T-helper 17 cell (primary cell): ENCODE results near the gene AAGAB. TPM values are rescaled to one million over a fixed set of nuclear protein-coding genes. Genes with fewer than 3 reads are reported as not detected.
"Not testable (repeated sequence)": the region's sequence is repeated elsewhere in the genome, so short reads cannot be mapped to it uniquely, and the experiment has no call there.

Source experiments
- ATAC-seq: fragments of 150-1000 bp; cut with Tn5 transposase; 2 replicates; pipeline ENCODE4 v1.10.0; 2021; ENCODE audit warnings: mild to moderate bottlenecking, moderate library complexity
- DNase-seq, 3 donors: peaks; one replicate each; pipeline versions ENCODE4 v3.0.0 to v3.0.0-alpha.2; 2020 to 2021
- H3K9me3 ChIP-seq: one replicate; pipeline ENCODE4 v1.7.0; 2013; ENCODE audit warnings: low read length, mild to moderate bottlenecking; ENCODE audit not compliant: control insufficient read depth, poor library complexity, severe bottlenecking
- H3K27ac Mint-ChIP-seq: one replicate; pipeline ENCODE4 v1.8.0; 2022; ENCODE audit warnings: mild to moderate bottlenecking, moderate library complexity, mixed read lengths
- H3K27me3 Mint-ChIP-seq: one replicate; pipeline ENCODE4 v1.8.0; 2022; ENCODE audit warnings: mixed read lengths
- H3K36me3 Mint-ChIP-seq: one replicate; pipeline ENCODE4 v1.8.0; 2022; ENCODE audit warnings: low read depth, mixed read lengths
- H3K4me1 Mint-ChIP-seq: one replicate; pipeline ENCODE4 v1.8.0; 2022; ENCODE audit warnings: mild to moderate bottlenecking, mixed read lengths
- H3K4me3 Mint-ChIP-seq: one replicate; pipeline ENCODE4 v1.8.0; 2022; ENCODE audit warnings: mild to moderate bottlenecking, moderate library complexity, mixed read lengths
- total RNA-seq, 4 donors: library from RNA in 2 of 4; stranded (reverse) in 2 of 4; gene quantifications; one replicate each; pipeline ENCODE4 v1.2.3 and lab custom pipeline; 2022 to 2026

AAGAB gene
- 10 to 100 TPM; 29.0 to 30.6 TPM for total RNA-seq
- total RNA-seq (lab: John Stamatoyannopoulos, UW): 37.5 to 88.7 reads per million in 2 donors

- H3K4me3 Mint-ChIP-seq: peak within 1 kb of the TSS; percentile 95
- peaks cover 32% of the 10 kb centered on the region for H3K4me1 Mint-ChIP-seq
- H3K27me3 Mint-ChIP-seq: no peaks in the 10 kb centered on the region
- peak within 1 kb of the TSS; percentile 94 for H3K27ac Mint-ChIP-seq
- ATAC-seq (peak; percentile 93), DNase-seq (peak; percentile 88 to 93 (median 90))
- H3K9me3 ChIP-seq: no peaks in the 10 kb centered on the region
- H3K36me3 Mint-ChIP-seq: peaks cover 7% of the 10 kb centered on the region
Observed at GRCh38 chr15:67254238-67255175, at the start of gene AAGAB, which contains the start of gene IQCH. TSS of gene AAGAB (minus strand) at chr15:67254661. CDS start at chr15:67254631, 30 bp downstream. TSS of gene IQCH (plus strand) at chr15:67254786. CDS start at chr15:67254897, 111 bp downstream.

GRCh38 chr15:67303490-67304363 lies 49.3 kb upstream of the AAGAB start:
- peak in 1 of 3 donors; percentile 7 for DNase-seq
- H3K36me3 Mint-ChIP-seq: no peaks in the 10 kb centered on the region
- no peaks in the 10 kb centered on the region for H3K4me1 Mint-ChIP-seq
- no peaks in the 10 kb centered on the region for H3K27me3 Mint-ChIP-seq
- H3K4me3 Mint-ChIP-seq: no peak overlapping the region
- no peak overlapping the region for H3K27ac Mint-ChIP-seq
- peak; percentile 65 for ATAC-seq
- no peaks in the 10 kb centered on the region for H3K9me3 ChIP-seq

- H3K27ac Mint-ChIP-seq: no peak overlapping the region
- H3K27me3 Mint-ChIP-seq: peaks cover 13% of the 10 kb centered on the region
- ATAC-seq (no peak), DNase-seq (no peak)
- no peaks in the 10 kb centered on the region for H3K36me3 Mint-ChIP-seq
- no peak overlapping the region for H3K4me3 Mint-ChIP-seq
- H3K4me1 Mint-ChIP-seq: peaks cover 5% of the 10 kb centered on the region
- H3K9me3 ChIP-seq: no peaks in the 10 kb centered on the region
Observed at GRCh38 chr15:67300266-67301025, 46.0 kb upstream of the AAGAB start.

GRCh38 chr15:67296684-67297083 lies 42.2 kb upstream of the AAGAB start:
- ATAC-seq (no peak), DNase-seq (no peak)
- H3K27me3 Mint-ChIP-seq: peaks cover 13% of the 10 kb centered on the region
- no peaks in the 10 kb centered on the region for H3K9me3 ChIP-seq
- no peak overlapping the region for H3K4me3 Mint-ChIP-seq
- H3K4me1 Mint-ChIP-seq: peaks cover 5% of the 10 kb centered on the region
- H3K36me3 Mint-ChIP-seq: peaks cover 2% of the 10 kb centered on the region
- no peak overlapping the region for H3K27ac Mint-ChIP-seq

GRCh38 chr15:67296188-67296587 lies 41.7 kb upstream of the AAGAB start:
- ATAC-seq: no peak
- peaks cover 13% of the 10 kb centered on the region for H3K27me3 Mint-ChIP-seq
- no peak for DNase-seq
- H3K4me1 Mint-ChIP-seq: peaks cover 5% of the 10 kb centered on the region
- peak overlapping the region; percentile 39 for H3K27ac Mint-ChIP-seq
- H3K36me3 Mint-ChIP-seq: peaks cover 2% of the 10 kb centered on the region
- no peaks in the 10 kb centered on the region for H3K9me3 ChIP-seq
- H3K4me3 Mint-ChIP-seq: no peak overlapping the region

- no peaks in the 10 kb centered on the region for H3K9me3 ChIP-seq
- no peaks in the 10 kb centered on the region for H3K27me3 Mint-ChIP-seq
- H3K27ac Mint-ChIP-seq: no peak overlapping the region
- no peaks in the 10 kb centered on the region for H3K4me1 Mint-ChIP-seq
- H3K4me3 Mint-ChIP-seq: no peak overlapping the region
- ATAC-seq: no peak
- no peak for DNase-seq
- peaks cover 2% of the 10 kb centered on the region for H3K36me3 Mint-ChIP-seq
Observed at GRCh38 chr15:67290319-67290718, 35.9 kb upstream of the AAGAB start.

- H3K27ac Mint-ChIP-seq, ATAC-seq, H3K4me3 Mint-ChIP-seq, H3K4me1 Mint-ChIP-seq, H3K36me3 Mint-ChIP-seq, DNase-seq, H3K27me3 Mint-ChIP-seq, H3K9me3 ChIP-seq: not testable (repeated sequence)
Observed at GRCh38 chr15:67286400-67286799, 31.9 kb upstream of the AAGAB start.

GRCh38 chr15:67285625-67286024 lies 31.2 kb upstream of the AAGAB start:
- H3K4me1 Mint-ChIP-seq, ATAC-seq, H3K27ac Mint-ChIP-seq, H3K27me3 Mint-ChIP-seq, H3K36me3 Mint-ChIP-seq, H3K4me3 Mint-ChIP-seq, DNase-seq, H3K9me3 ChIP-seq: not testable (repeated sequence)

- DNase-seq (no peak), ATAC-seq (no peak)
- Mint-ChIP-seq H3K27ac (no peak overlapping the region), H3K36me3 (peaks cover 3% of the 10 kb centered on the region), H3K27me3 (no peaks in the 10 kb centered on the region), H3K4me3 (no peak overlapping the region), H3K4me1 (no peaks in the 10 kb centered on the region)
- no peaks in the 10 kb centered on the region for H3K9me3 ChIP-seq
Observed at GRCh38 chr15:67281714-67282113, 27.3 kb upstream of the AAGAB start.

GRCh38 chr15:67280217-67280616 lies 25.8 kb upstream of the AAGAB start:
- no peak overlapping the region for H3K27ac Mint-ChIP-seq
- peaks cover 4% of the 10 kb centered on the region for H3K36me3 Mint-ChIP-seq
- H3K4me1 Mint-ChIP-seq: no peaks in the 10 kb centered on the region
- H3K9me3 ChIP-seq: no peaks in the 10 kb centered on the region
- no peak overlapping the region for H3K4me3 Mint-ChIP-seq
- no peaks in the 10 kb centered on the region for H3K27me3 Mint-ChIP-seq
- ATAC-seq: no peak
- DNase-seq: no peak

- Mint-ChIP-seq H3K27me3 (no peaks in the 10 kb centered on the region), H3K4me3 (no peak overlapping the region), H3K4me1 (no peaks in the 10 kb centered on the region), H3K36me3 (peaks cover 7% of the 10 kb centered on the region), H3K27ac (no peak overlapping the region)
- no peak for ATAC-seq
- DNase-seq: no peak
- no peaks in the 10 kb centered on the region for H3K9me3 ChIP-seq
Observed at GRCh38 chr15:67276666-67277065, 22.2 kb upstream of the AAGAB start.

- Mint-ChIP-seq H3K36me3 (peaks cover 6% of the 10 kb centered on the region), H3K27ac (no peak overlapping the region), H3K27me3 (no peaks in the 10 kb centered on the region), H3K4me1 (no peaks in the 10 kb centered on the region), H3K4me3 (no peak overlapping the region)
- DNase-seq: no peak
- H3K9me3 ChIP-seq: no peaks in the 10 kb centered on the region
- ATAC-seq: no peak
Observed at GRCh38 chr15:67274236-67274635, 19.8 kb upstream of the AAGAB start.
